OCI-LY1 (cell line): ENCODE results near the gene ZNF469.

ENCODE experiments used
- H2AFZ ChIP-seq: fragments of 200-600 bp; sonication (generic), shearing (Covaris generic); 2 replicates; pipeline ENCODE4 v1.6.0; 2014; ENCODE audit warnings: antibody characterized with exemption, mild to moderate bottlenecking, low read length
- H3F3A ChIP-seq: fragments of 200-600 bp; sonication (generic), shearing (Covaris generic); 2 replicates; pipeline ENCODE4 v1.6.0; 2014; ENCODE audit warnings: mild to moderate bottlenecking, antibody characterized with exemption, low read length, moderate library complexity; ENCODE audit not compliant: insufficient read depth
- H3K27ac ChIP-seq: fragments of 200-600 bp; sonication (generic); 2 replicates; pipeline ENCODE4 v1.5.1; 2014; ENCODE audit warnings: low read length, mixed run types, mild to moderate bottlenecking, low read depth; ENCODE audit not compliant: poor library complexity, severe bottlenecking
- H3K27me3 ChIP-seq: fragments of 200-600 bp; sonication (generic); 2 replicates; pipeline ENCODE4 v1.6.0; 2014; ENCODE audit warnings: antibody characterized with exemption, mild to moderate bottlenecking, low read length, moderate library complexity; ENCODE audit not compliant: insufficient read depth
- H3K36me3 ChIP-seq: fragments of 200-600 bp; sonication (generic); 2 replicates; pipeline ENCODE4 v1.6.1; 2014; ENCODE audit warnings: mild to moderate bottlenecking, antibody characterized with exemption, low read length, moderate library complexity, mixed read lengths; ENCODE audit not compliant: insufficient read depth
- H3K4me1 ChIP-seq: fragments of 200-600 bp; sonication (generic); 2 replicates; pipeline ENCODE4 v1.5.1; 2014; ENCODE audit warnings: mild to moderate bottlenecking, low read length, moderate library complexity; ENCODE audit not compliant: insufficient read depth, severe bottlenecking
- H3K4me2 ChIP-seq: fragments of 200-600 bp; sonication (generic), shearing (Covaris generic); 2 replicates; pipeline ENCODE4 v1.6.1; 2014; ENCODE audit warnings: low read length
- H3K4me3 ChIP-seq: fragments of 200-600 bp; sonication (generic); 2 replicates; pipeline ENCODE4 v1.5.1; 2014; ENCODE audit warnings: low read length, low read depth, mild to moderate bottlenecking, mixed read lengths; ENCODE audit not compliant: poor library complexity, severe bottlenecking
- H3K79me2 ChIP-seq: fragments of 200-600 bp; shearing (Covaris generic); 2 replicates; pipeline ENCODE4 v1.6.1; 2016; ENCODE audit warnings: mixed run types, low read length, mixed read lengths; ENCODE audit not compliant: insufficient read depth
- H3K9ac ChIP-seq: fragments of 200-600 bp; sonication (generic), shearing (Covaris generic); 2 replicates; pipeline ENCODE4 v1.6.1; 2014; ENCODE audit warnings: mild to moderate bottlenecking, low read length, mixed read lengths
- H3K9me2 ChIP-seq: fragments of 200-600 bp; sonication (generic), shearing (Covaris generic); 2 replicates; pipeline ENCODE4 v1.6.1; 2014; ENCODE audit warnings: low read depth, mild to moderate bottlenecking, low read length, mixed read lengths
- H3K9me3 ChIP-seq: fragments of 200-600 bp; shearing (Covaris generic); 2 replicates; pipeline ENCODE4 v1.6.1; 2014; ENCODE audit warnings: low read length, mixed read lengths
- H4K20me1 ChIP-seq: fragments of 200-600 bp; sonication (generic), shearing (Covaris generic); 2 replicates; pipeline ENCODE4 v1.6.0; 2016; ENCODE audit warnings: mild to moderate bottlenecking, low read length; ENCODE audit not compliant: insufficient read depth
- EZH2 ChIP-seq: fragments of 200-600 bp; sonication (generic), shearing (Covaris generic); IDR thresholded peaks from 2 replicates; pipeline ENCODE4 v1.8.0; 2017; ENCODE audit warnings: borderline replicate concordance, mixed run types, mild to moderate bottlenecking, antibody characterized with exemption, low read length, moderate library complexity, mixed read lengths
- TF ChIP-seq, protein P1 (sequence below): fragments of 200-600 bp; sonication (generic), shearing (Covaris generic); IDR thresholded peaks from 2 replicates; pipeline ENCODE4 v1.5.1; 2017; ENCODE audit warnings: mild to moderate bottlenecking, antibody characterized with exemption, low read length, moderate library complexity, mixed read lengths

The ZNF469 gene

DNA sequence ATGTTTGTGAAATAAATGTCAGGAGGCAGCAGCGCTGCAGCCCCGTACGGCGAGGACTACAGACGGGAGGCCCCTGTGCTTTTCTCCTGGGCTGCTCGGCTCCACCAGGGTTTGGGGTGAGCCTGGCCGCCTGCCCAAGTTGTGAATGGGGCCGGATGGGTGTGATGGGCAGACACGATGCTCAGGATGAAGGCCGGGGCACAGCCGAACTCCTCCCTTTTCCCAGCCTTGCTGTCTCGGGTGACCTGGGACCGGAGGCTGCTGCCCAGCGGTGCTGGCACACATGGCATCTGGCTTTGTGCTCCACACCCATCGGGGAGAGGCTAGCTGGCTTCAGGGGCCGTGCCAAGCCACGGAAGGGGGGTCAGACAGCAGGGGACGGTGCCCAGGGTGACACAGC lies 36.1 kb downstream of the ZNF469 start:
- Histone ChIP-seq H2AFZ (no peak overlapping the region), H3K27ac (no peak overlapping the region), H3K4me1 (no peaks in the 10 kb centered on the region), H3K36me3 (no peaks in the 10 kb centered on the region), H3K9me3 (no peaks in the 10 kb centered on the region), H3K27me3 (0 out of 2 replicates have a peak, but pooled peaks cover 5% of the 10 kb centered on the region), H4K20me1 (no peaks in the 10 kb centered on the region), H3K4me3 (no peak overlapping the region), H3F3A (no peaks in the 10 kb centered on the region), H3K4me2 (no peak overlapping the region), H3K9ac (no peak overlapping the region), H3K9me2 (no peaks in the 10 kb centered on the region), H3K79me2 (no peaks in the 10 kb centered on the region)
- TF ChIP-seq EZH2, result no peak
- TF ChIP-seq, protein P1, sequence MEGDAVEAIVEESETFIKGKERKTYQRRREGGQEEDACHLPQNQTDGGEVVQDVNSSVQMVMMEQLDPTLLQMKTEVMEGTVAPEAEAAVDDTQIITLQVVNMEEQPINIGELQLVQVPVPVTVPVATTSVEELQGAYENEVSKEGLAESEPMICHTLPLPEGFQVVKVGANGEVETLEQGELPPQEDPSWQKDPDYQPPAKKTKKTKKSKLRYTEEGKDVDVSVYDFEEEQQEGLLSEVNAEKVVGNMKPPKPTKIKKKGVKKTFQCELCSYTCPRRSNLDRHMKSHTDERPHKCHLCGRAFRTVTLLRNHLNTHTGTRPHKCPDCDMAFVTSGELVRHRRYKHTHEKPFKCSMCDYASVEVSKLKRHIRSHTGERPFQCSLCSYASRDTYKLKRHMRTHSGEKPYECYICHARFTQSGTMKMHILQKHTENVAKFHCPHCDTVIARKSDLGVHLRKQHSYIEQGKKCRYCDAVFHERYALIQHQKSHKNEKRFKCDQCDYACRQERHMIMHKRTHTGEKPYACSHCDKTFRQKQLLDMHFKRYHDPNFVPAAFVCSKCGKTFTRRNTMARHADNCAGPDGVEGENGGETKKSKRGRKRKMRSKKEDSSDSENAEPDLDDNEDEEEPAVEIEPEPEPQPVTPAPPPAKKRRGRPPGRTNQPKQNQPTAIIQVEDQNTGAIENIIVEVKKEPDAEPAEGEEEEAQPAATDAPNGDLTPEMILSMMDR, result no peak

DNA sequence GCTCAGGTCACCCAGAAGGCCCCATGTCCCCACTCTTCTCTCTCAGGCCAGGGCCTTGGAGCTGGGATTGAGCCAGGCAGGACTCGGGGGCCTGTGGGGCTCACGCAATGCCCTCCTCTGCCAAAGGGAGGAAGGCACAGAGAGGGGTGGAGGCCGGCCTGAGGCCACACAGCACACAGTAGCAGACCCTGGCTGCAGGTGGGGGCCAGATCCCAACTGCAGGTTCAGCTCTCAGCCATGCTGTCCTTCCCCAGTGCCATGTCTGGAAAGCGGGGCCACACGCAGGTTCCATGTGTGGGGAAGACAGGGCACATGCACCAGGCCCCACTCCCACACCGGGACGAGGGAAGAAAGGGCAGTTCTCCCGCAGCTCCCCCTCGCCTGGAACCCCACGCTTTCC lies 37.0 kb downstream of the ZNF469 start:
- Histone ChIP-seq H3F3A (no peaks in the 10 kb centered on the region), H3K27ac (no peak overlapping the region), H3K4me2 (no peak overlapping the region), H3K9me2 (no peaks in the 10 kb centered on the region), H3K4me3 (no peak overlapping the region), H2AFZ (no peak overlapping the region), H3K9ac (no peak overlapping the region), H3K79me2 (no peaks in the 10 kb centered on the region), H3K9me3 (no peaks in the 10 kb centered on the region), H3K36me3 (no peaks in the 10 kb centered on the region), H3K4me1 (no peaks in the 10 kb centered on the region), H3K27me3 (0 out of 2 replicates have a peak, but pooled peaks cover 5% of the 10 kb centered on the region), H4K20me1 (no peaks in the 10 kb centered on the region)
- TF ChIP-seq, protein P1, result no peak
- TF ChIP-seq EZH2, result no peak

DNA sequence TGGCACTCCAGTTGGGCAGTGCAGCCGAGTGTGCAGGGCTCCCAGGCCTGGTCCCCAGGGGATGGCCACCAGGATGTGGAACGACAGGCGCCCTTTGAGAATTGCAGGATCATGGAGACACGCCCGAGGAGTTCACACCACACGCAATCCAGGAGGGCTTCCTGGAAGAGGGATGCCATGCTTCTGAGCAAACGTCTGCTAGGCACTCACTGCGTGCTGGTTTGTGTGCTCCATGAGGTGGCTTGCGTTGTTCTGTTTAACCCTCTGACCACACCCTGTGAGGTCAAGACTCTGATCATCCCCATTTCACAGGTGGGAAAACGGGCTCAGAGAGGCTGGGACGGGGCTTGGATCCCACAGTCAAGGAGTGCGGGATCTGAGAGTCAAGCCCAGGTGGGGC lies 37.7 kb downstream of the ZNF469 start:
- no peaks in the 10 kb centered on the region for H3K9me3 ChIP-seq
- no peaks in the 10 kb centered on the region for H3K9me2 ChIP-seq
- no peak overlapping the region for H3K9ac ChIP-seq
- no peaks in the 10 kb centered on the region for H3K79me2 ChIP-seq
- no peaks in the 10 kb centered on the region for H4K20me1 ChIP-seq
- no peaks in the 10 kb centered on the region for H3K36me3 ChIP-seq
- H3K27me3 ChIP-seq, result peaks cover 5% of the 10 kb centered on the region; the same call in 1 of the 2 replicates
- TF ChIP-seq, protein P1, result no peak
- H2AFZ ChIP-seq, result no peak overlapping the region
- H3K4me1 ChIP-seq, result no peaks in the 10 kb centered on the region
- H3K4me2 ChIP-seq, result no peak overlapping the region
- H3K4me3 ChIP-seq, result no peak overlapping the region
- H3F3A ChIP-seq, result no peaks in the 10 kb centered on the region
- H3K27ac ChIP-seq, result no peak overlapping the region
